IMR-90 (cell line): ENCODE results near the gene AGTR1. TPM values are rescaled to one million over a fixed set of nuclear protein-coding genes. Genes with fewer than 3 reads are reported as not detected.

ENCODE experiments used
- ATAC-seq: fragments of 200-7000 bp; cut with Tn5 transposase; 2 replicates; pipeline ENCODE4 v1.9.1; 2020; ENCODE audit warnings: low read depth, mild to moderate bottlenecking, moderate library complexity
- BruUV-seq: library from RNA; stranded (reverse); fragments of 400-500 nt; replicated peaks from 2 replicates; lab custom pipeline; 2021; lab: Mats Ljungman, UMichigan
- CTCF ChIA-PET: fragments of 300-600 bp; formaldehyde crosslinking; extraction: SDS; loops from one replicate; lab custom pipeline; 2021; ENCODE audit warnings: antibody characterized with exemption; lab: Yijun Ruan, JAX
- POLR2A ChIA-PET: fragments of 300-600 bp; sonication (Branson Sonifier 250); formaldehyde crosslinking; loops from one replicate; lab custom pipeline; 2022; ENCODE audit warnings: antibody characterized with exemption; ENCODE audit not compliant: unreplicated experiment; lab: Charles Lee
- DNase-seq: peaks from one replicate; pipeline ENCODE4 v3.0.0; 2013
- H2AFZ ChIP-seq: replicated peaks from 2 replicates; pipeline ENCODE3; 2013; ENCODE audit warnings: low read length, mild to moderate bottlenecking; ENCODE audit not compliant: poor library complexity
- H2AK5ac ChIP-seq: 2 replicates; pipeline ENCODE4 v1.6.1; 2013; ENCODE audit warnings: low read depth, low read length, inconsistent platforms
- H2AK9ac ChIP-seq: replicated peaks from 2 replicates; pipeline ENCODE3; 2013; ENCODE audit warnings: mild to moderate bottlenecking, low read depth, low read length, moderate library complexity; ENCODE audit not compliant: poor library complexity
- H2BK120ac ChIP-seq: 2 replicates; pipeline ENCODE4 v1.6.1; 2013; ENCODE audit warnings: low read depth, low read length, inconsistent platforms
- H2BK15ac ChIP-seq: 3 replicates; pipeline ENCODE4 v1.6.1; 2013; ENCODE audit warnings: low read depth, low read length, inconsistent platforms
- H2BK20ac ChIP-seq: 2 replicates; pipeline ENCODE4 v1.6.1; 2013; ENCODE audit warnings: low read depth, mild to moderate bottlenecking, inconsistent platforms, low read length, moderate library complexity
- H2BK5ac ChIP-seq: 2 replicates; pipeline ENCODE4 v1.6.1; 2013; ENCODE audit warnings: mild to moderate bottlenecking, low read depth, low read length, inconsistent platforms; ENCODE audit not compliant: poor library complexity, severe bottlenecking
- H3K14ac ChIP-seq: replicated peaks from 2 replicates; pipeline ENCODE4 v1.6.1; 2013; ENCODE audit warnings: low read depth, low read length, inconsistent platforms
- H3K18ac ChIP-seq: 2 replicates; pipeline ENCODE4 v1.6.1; 2013; ENCODE audit warnings: low read depth, low read length, control low read depth
- H3K23ac ChIP-seq: 2 replicates; pipeline ENCODE4 v1.6.1; 2013; ENCODE audit warnings: low read depth, low read length, inconsistent platforms
- H3K27ac ChIP-seq: 2 replicates; pipeline ENCODE4 v1.5.1; 2013; ENCODE audit warnings: mild to moderate bottlenecking, control low read depth, low read length; ENCODE audit not compliant: insufficient read depth
- H3K27me3 ChIP-seq: 2 replicates; pipeline ENCODE4 v1.6.1; 2013; ENCODE audit warnings: low read length; ENCODE audit not compliant: control insufficient read depth, insufficient read depth
- H3K36me3 ChIP-seq: 2 replicates; pipeline ENCODE4 v1.6.1; 2013; ENCODE audit warnings: low read length, mixed read lengths; ENCODE audit not compliant: control insufficient read depth, insufficient read depth
- H3K4ac ChIP-seq: 2 replicates; pipeline ENCODE4 v1.6.1; 2013; ENCODE audit warnings: low read depth, low read length, inconsistent platforms
- H3K4me1 ChIP-seq: 2 replicates; pipeline ENCODE4 v1.6.1; 2013; ENCODE audit warnings: low read length, mixed read lengths; ENCODE audit not compliant: control insufficient read depth, insufficient read depth
- H3K4me2 ChIP-seq: 2 replicates; pipeline ENCODE4 v1.6.1; 2013; ENCODE audit warnings: low read depth, mild to moderate bottlenecking, control low read depth, low read length, moderate library complexity
- H3K4me3 ChIP-seq: 2 replicates; pipeline ENCODE4 v1.5.1; 2013; ENCODE audit warnings: low read depth, mild to moderate bottlenecking, control low read depth, low read length, moderate library complexity; ENCODE audit not compliant: insufficient read depth
- H3K56ac ChIP-seq: 2 replicates; pipeline ENCODE4 v1.6.1; 2013; ENCODE audit warnings: low read length, inconsistent platforms; ENCODE audit not compliant: insufficient read depth; ENCODE audit errors: extremely low read depth
- H3K79me1 ChIP-seq, 2 experiments: 2 replicates each; pipeline ENCODE4 v1.6.1; 2013; ENCODE audit warnings: low read length in 2 of 2, inconsistent platforms in 1 of 2, low read depth in 1 of 2
- H3K9ac ChIP-seq: 2 replicates; pipeline ENCODE4 v1.6.1; 2013; ENCODE audit warnings: low read depth, low read length, control low read depth
- H3K9me1 ChIP-seq: 2 replicates; pipeline ENCODE4 v1.6.1; 2013; ENCODE audit warnings: low read length, inconsistent platforms; ENCODE audit not compliant: insufficient read depth
- H3K9me3 ChIP-seq: 2 replicates; pipeline ENCODE4 v1.6.1; 2013; ENCODE audit warnings: low read length; ENCODE audit not compliant: control insufficient read depth, insufficient read depth
- H4K20me1 ChIP-seq: 2 replicates; pipeline ENCODE4 v1.6.1; 2013; ENCODE audit warnings: low read length, inconsistent platforms; ENCODE audit not compliant: insufficient read depth
- H4K5ac ChIP-seq: 2 replicates; pipeline ENCODE4 v1.6.1; 2013; ENCODE audit warnings: mild to moderate bottlenecking, low read depth, low read length, control low read depth
- H4K8ac ChIP-seq, 2 experiments: 2 replicates each; pipeline ENCODE4 v1.6.1; 2013; ENCODE audit warnings: low read depth in 2 of 2, low read length in 2 of 2, control low read depth in 1 of 2, inconsistent platforms in 1 of 2
- H4K91ac ChIP-seq: 2 replicates; pipeline ENCODE4 v1.6.1; 2013; ENCODE audit warnings: low read depth, low read length, inconsistent platforms; ENCODE audit not compliant: insufficient read depth
- BHLHE40 ChIP-seq: fragments of 150-350 bp; IDR thresholded peaks from 2 replicates; pipeline ENCODE4 v1.6.1; 2016; ENCODE audit warnings: mild to moderate bottlenecking, low read depth, low read length
- CEBPB ChIP-seq: IDR thresholded peaks from 2 replicates; pipeline ENCODE4 v1.6.1; 2012; ENCODE audit warnings: low read depth, low read length, improper control_type of control experiment
- CHD1 ChIP-seq: IDR thresholded peaks from 2 replicates; pipeline ENCODE4 v1.6.1; 2012; ENCODE audit warnings: low read depth, low read length, improper control_type of control experiment
- FOS ChIP-seq: fragments of 150-350 bp; IDR thresholded peaks from 2 replicates; pipeline ENCODE4 v1.6.1; 2016; ENCODE audit warnings: low read depth, low read length
- MAFK ChIP-seq: IDR thresholded peaks from 2 replicates; pipeline ENCODE4 v1.6.1; 2012; ENCODE audit warnings: low read depth, low read length, improper control_type of control experiment
- MAZ ChIP-seq: IDR thresholded peaks from 2 replicates; pipeline ENCODE4 v1.6.1; 2012; ENCODE audit warnings: low read depth, mild to moderate bottlenecking, low read length, improper control_type of control experiment, moderate library complexity, borderline replicate concordance
- MXI1 ChIP-seq: IDR thresholded peaks from 2 replicates; pipeline ENCODE4 v1.6.1; 2012; ENCODE audit warnings: low read depth, mild to moderate bottlenecking, low read length, moderate library complexity, borderline replicate concordance
- NFE2L2 ChIP-seq: fragments of 150-350 bp; IDR thresholded peaks from 2 replicates; pipeline ENCODE4 v1.6.1; 2016; ENCODE audit warnings: low read depth, mild to moderate bottlenecking, low read length
- POLR2A ChIP-seq: IDR thresholded peaks from 2 replicates; pipeline ENCODE4 v1.6.1; 2012; ENCODE audit warnings: mild to moderate bottlenecking, low read depth, low read length
- RCOR1 ChIP-seq: IDR thresholded peaks from 2 replicates; pipeline ENCODE4 v1.6.1; 2012; ENCODE audit warnings: mild to moderate bottlenecking, low read length, improper control_type of control experiment; ENCODE audit not compliant: insufficient replicate concordance
- RFX5 ChIP-seq: IDR thresholded peaks from 2 replicates; pipeline ENCODE4 v1.8.0; 2012; ENCODE audit warnings: low read depth, mild to moderate bottlenecking, low read length, moderate library complexity
- SMC3 ChIP-seq: fragments of 150-350 bp; IDR thresholded peaks from 2 replicates; pipeline ENCODE4 v1.6.1; 2016; ENCODE audit warnings: low read depth, mild to moderate bottlenecking, antibody characterized with exemption, low read length, moderate library complexity
- dilution Hi-C: fragments of 300-500 bp; cut with HindIII; formaldehyde crosslinking; loops from one replicate; pipeline ENCODE4 v1.14.3; 2018; ENCODE audit warnings: low sequenced_read_pairs; ENCODE audit not compliant: unreplicated experiment
- in situ Hi-C: fragments of 300-500 bp; cut with MboI; formaldehyde crosslinking; loops from 3 replicates; pipeline ENCODE4 v1.14.3; 2019; ENCODE audit warnings: low sequenced_read_pairs, inconsistent platforms, mixed read lengths
- intact Hi-C: fragments of 100-400 bp; cut with micrococcal nuclease; formaldehyde crosslinking; loops from 2 replicates; pipeline ENCODE4 v1.10.0; 2022
- polyA plus RNA-seq, 3 experiments: library from polyadenylated mRNA; depleted of rRNA; stranded (reverse); fragments of >200 nt; gene quantifications; 2 replicates each; pipeline ENCODE4 v1.2.3, GENCODE V29; 2012; ENCODE audit warnings: low replicate concordance in 1 of 3
- total RNA-seq: library from RNA; depleted of rRNA; stranded (reverse); fragments of >200 nt; gene quantifications from 2 replicates; pipeline ENCODE4 v1.2.3, GENCODE V29; 2012
- TF ChIP-seq, protein P1 (sequence below): fragments of 150-350 bp; IDR thresholded peaks from 2 replicates; pipeline ENCODE4 v1.6.1; 2017; ENCODE audit warnings: mild to moderate bottlenecking, antibody characterized with exemption, low read length, low read depth
- TF ChIP-seq, protein P2 (sequence below): fragments of 150-350 bp; IDR thresholded peaks from 2 replicates; pipeline ENCODE4 v1.6.1; 2016; ENCODE audit warnings: low read depth, mild to moderate bottlenecking, low read length, moderate library complexity, borderline replicate concordance
- TF ChIP-seq, protein P3 (sequence below): conservative IDR thresholded peaks from 2 replicates; pipeline ENCODE4 v1.5.1; 2012; ENCODE audit warnings: mild to moderate bottlenecking, low read depth, low read length, improper control_type of control experiment

The AGTR1 gene
- total and polyA plus RNA-seq, 2 of the 4 experiments (the other 2 are of a cell fraction) = 2.2 to 2.7 TPM

DNA sequence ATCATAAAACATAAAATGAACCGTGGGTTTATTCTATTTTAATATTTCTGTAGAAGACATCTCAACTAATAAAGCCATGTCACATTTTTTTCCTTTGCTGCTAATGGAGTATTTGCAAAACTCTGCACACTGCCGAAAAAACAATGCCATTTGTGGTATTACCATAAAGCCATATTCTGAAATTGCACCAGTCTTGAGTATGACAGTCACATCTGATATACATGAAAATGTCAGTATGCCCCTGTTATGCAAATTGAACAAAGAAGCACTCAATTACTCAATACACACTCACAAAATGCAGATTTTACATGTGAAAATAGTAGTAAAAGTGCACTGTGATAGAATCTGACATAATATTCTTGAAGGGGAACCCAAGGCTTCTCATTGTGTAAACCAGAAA lies 74.7 kb downstream of the AGTR1 start (continued):
- TF ChIP-seq MAZ (no peak), MAFK (no peak), BHLHE40 (no peak), CHD1 (no peak)

DNA sequence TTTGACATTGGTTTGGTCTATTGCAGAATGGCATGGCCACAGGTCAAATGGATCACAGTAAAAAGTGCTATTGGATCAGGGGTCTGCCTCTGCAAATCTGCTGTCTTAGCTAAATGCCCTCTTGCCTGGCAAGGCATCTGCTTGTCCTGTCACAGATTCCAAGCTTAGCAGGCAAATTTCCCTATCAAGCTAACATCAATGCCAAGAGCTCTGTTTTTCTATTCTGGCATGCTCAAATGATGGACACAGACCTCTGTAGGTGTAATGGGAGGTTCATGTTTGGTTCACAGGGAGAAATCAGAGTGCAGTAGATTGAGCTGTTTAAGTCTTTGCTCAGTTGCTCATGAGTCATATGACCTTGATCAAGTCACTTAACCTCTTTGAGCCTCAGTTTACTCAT lies 75.1 kb downstream of the AGTR1 start:
- no peaks in the 10 kb centered on the region for H3K79me1 ChIP-seq
- no peak for ATAC-seq
- in situ Hi-C loops (no loop called here), dilution Hi-C loops (no loop called here), intact Hi-C loops (no loop called here)
- H3K4me2 ChIP-seq = no peak overlapping the region
- H2AK9ac ChIP-seq = no peak overlapping the region
- POLR2A ChIA-PET = no interaction called here
- H4K8ac ChIP-seq = no peak overlapping the region
- no peak overlapping the region for H3K56ac ChIP-seq
- no peak overlapping the region for H2BK20ac ChIP-seq
- no peak overlapping the region for H3K4ac ChIP-seq
- H3K14ac ChIP-seq = no peak overlapping the region
- no peaks in the 10 kb centered on the region for H3K36me3 ChIP-seq
- DNase-seq = no peak
- H3K9me3 ChIP-seq = no peaks in the 10 kb centered on the region
- no peak overlapping the region for H3K23ac ChIP-seq
- H2AK5ac ChIP-seq = no peak overlapping the region
- no peak overlapping the region for H3K4me3 ChIP-seq
- no peaks in the 10 kb centered on the region for H4K20me1 ChIP-seq
- H3K18ac ChIP-seq = no peak overlapping the region
- H4K91ac ChIP-seq = no peak overlapping the region
- H4K5ac ChIP-seq = no peak overlapping the region
- no peak overlapping the region for H2BK5ac ChIP-seq
- no peak overlapping the region for H3K9ac ChIP-seq
- no peak overlapping the region for H2BK15ac ChIP-seq
- no TSS peak for BruUV-seq
- no peaks in the 10 kb centered on the region for H3K4me1 ChIP-seq
- no peak overlapping the region for H2AFZ ChIP-seq
- H3K27me3 ChIP-seq = no peaks in the 10 kb centered on the region
- no peak overlapping the region for H3K27ac ChIP-seq
- CTCF ChIA-PET = no interaction called here
- no peaks in the 10 kb centered on the region for H3K9me1 ChIP-seq
- H2BK120ac ChIP-seq = no peak overlapping the region
- TF ChIP-seq MAFK (no peak), CHD1 (no peak), FOS (no peak), MAZ (no peak), RCOR1 (no peak), SMC3 (no peak), MXI1 (no peak), BHLHE40 (no peak), POLR2A (no peak), NFE2L2 (no peak), CEBPB (no peak), RFX5 (no peak)
- TF ChIP-seq, protein P1, sequence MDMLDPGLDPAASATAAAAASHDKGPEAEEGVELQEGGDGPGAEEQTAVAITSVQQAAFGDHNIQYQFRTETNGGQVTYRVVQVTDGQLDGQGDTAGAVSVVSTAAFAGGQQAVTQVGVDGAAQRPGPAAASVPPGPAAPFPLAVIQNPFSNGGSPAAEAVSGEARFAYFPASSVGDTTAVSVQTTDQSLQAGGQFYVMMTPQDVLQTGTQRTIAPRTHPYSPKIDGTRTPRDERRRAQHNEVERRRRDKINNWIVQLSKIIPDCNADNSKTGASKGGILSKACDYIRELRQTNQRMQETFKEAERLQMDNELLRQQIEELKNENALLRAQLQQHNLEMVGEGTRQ = no peak
- TF ChIP-seq, protein P2, sequence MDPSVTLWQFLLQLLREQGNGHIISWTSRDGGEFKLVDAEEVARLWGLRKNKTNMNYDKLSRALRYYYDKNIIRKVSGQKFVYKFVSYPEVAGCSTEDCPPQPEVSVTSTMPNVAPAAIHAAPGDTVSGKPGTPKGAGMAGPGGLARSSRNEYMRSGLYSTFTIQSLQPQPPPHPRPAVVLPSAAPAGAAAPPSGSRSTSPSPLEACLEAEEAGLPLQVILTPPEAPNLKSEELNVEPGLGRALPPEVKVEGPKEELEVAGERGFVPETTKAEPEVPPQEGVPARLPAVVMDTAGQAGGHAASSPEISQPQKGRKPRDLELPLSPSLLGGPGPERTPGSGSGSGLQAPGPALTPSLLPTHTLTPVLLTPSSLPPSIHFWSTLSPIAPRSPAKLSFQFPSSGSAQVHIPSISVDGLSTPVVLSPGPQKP = no peak
- TF ChIP-seq, protein P3, sequence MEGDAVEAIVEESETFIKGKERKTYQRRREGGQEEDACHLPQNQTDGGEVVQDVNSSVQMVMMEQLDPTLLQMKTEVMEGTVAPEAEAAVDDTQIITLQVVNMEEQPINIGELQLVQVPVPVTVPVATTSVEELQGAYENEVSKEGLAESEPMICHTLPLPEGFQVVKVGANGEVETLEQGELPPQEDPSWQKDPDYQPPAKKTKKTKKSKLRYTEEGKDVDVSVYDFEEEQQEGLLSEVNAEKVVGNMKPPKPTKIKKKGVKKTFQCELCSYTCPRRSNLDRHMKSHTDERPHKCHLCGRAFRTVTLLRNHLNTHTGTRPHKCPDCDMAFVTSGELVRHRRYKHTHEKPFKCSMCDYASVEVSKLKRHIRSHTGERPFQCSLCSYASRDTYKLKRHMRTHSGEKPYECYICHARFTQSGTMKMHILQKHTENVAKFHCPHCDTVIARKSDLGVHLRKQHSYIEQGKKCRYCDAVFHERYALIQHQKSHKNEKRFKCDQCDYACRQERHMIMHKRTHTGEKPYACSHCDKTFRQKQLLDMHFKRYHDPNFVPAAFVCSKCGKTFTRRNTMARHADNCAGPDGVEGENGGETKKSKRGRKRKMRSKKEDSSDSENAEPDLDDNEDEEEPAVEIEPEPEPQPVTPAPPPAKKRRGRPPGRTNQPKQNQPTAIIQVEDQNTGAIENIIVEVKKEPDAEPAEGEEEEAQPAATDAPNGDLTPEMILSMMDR = no peak
